Fibroblast of villous mesenchyme (primary cell): Measurements from ENCODE around the gene ADRM1. TPM values are rescaled to one million over a fixed set of nuclear protein-coding genes. Genes with fewer than 3 reads are reported as not detected.

ENCODE experiments used
- DNase-seq: peaks from one replicate; pipeline ENCODE4 v3.0.0-alpha.2; 2010; ENCODE audit warnings: low read depth
- H3K4me3 ChIP-seq: 2 replicates; pipeline ENCODE4 v1.5.1; 2011; ENCODE audit warnings: low read depth, mild to moderate bottlenecking, low read length
- CTCF ChIP-seq: IDR thresholded peaks from 2 replicates; pipeline ENCODE4 v1.5.1; 2012; ENCODE audit warnings: low read depth, mild to moderate bottlenecking, low read length; ENCODE audit not compliant: insufficient read depth
- total RNA-seq: library from RNA; depleted of rRNA; stranded (reverse); fragments of >200 nt; gene quantifications from 2 replicates; pipeline ENCODE4 v1.2.3, GENCODE V29; 2012

The ADRM1 gene
- total RNA-seq, 1 donor: 111 TPM

DNA sequence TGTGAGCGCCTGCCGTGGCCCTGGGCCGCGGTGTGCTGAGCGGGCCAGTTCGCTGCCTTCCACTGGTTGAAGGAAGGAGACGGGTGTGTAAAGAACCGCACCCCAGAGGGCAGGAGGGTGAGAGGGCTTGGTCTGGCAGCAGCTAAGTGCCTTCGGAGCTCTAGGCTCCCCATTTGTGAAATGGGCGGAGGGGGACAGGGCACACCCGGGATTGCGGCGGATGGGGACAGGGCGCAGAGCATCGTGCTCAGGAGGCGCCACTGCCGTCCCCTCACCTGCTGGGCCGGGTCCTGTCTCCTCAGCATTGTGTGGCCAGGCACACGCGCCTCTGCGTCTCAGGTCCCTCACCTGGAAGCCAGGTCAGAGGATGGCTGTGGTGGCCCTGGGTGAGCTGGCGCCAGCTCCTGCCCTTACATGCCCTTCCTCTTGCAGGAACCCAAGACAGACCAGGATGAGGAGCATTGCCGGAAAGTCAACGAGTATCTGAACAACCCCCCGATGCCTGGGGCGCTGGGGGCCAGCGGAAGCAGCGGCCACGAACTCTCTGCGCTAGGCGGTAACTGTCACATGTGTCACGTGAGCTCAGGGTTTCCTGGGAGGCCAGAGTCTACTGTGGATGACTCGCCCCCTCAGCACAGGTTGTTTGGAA lies 3.1 kb downstream of the ADRM1 start:
- no peak overlapping the region for H3K4me3 ChIP-seq
- no peak for DNase-seq
- TF ChIP-seq CTCF: no peak

DNA sequence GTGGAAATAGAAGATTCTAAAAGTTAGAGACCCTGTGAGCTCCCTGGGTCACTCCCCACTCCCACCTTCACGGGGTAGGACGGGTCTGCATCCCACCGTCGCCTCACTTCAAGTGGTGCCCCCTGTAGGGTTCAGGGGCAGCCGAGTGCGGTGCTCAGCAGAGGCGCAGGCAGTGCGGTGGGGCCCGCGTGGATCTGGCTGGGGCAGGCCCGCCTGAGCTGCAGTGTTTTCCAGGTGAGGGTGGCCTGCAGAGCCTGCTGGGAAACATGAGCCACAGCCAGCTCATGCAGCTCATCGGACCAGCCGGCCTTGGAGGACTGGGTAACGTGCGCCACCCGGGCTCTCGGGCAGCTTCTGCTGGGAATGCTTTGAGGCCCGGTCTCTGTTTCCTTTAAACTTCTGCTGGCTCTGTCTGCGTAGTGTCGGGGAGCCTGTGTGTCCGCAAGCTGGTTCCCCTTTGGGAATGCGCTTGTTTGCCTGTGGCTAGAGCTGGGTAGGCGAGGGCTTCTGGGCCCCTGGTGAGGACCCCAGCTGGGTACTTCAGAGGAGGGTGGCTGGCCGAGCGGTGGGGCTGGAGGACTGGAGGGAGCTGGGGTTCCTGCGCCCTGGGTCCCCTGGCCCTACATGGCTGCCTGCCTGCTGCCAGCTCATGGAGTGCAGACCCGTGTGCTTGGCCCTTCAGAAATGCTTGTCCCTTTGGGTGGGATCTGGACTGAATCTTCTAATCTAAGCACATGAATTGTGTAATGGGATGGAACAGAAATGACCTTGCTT lies 3.8 kb downstream of the ADRM1 start:
- no peak for TF ChIP-seq CTCF
- H3K4me3 ChIP-seq: no peak overlapping the region
- DNase-seq: no peak

DNA sequence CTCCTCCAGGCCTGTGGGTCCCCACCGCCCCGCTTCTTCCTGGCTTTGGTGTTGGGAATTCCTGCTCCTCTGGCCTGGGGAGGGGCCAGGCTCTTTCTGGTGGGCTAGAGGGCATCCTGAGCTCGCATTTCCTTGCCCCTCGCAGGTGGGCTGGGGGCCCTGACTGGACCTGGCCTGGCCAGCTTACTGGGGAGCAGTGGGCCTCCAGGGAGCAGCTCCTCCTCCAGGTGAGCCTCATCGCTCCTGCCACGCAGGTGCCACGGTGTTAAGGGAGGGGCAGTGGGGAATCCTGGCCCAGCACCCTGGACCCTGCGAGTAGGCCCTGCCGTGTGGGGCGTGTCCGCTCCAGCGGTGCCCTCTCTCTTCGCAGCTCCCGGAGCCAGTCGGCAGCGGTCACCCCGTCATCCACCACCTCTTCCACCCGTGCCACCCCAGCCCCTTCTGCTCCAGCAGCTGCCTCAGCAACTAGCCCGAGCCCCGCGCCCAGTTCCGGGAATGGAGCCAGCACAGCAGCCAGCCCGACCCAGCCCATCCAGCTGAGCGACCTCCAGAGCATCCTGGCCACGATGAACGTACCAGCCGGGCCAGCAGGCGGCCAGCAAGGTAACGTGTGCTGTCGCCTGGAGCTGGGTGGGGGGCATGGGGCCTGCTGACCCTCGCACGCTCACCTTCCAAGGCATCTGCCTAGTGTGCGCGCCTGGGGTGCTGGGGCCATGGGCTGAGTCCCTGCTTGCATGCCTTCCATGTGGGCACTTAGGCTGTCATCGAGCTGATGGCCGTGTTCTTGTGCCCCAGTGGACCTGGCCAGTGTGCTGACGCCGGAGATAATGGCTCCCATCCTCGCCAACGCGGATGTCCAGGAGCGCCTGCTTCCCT lies 4.7 kb downstream of the ADRM1 start:
- no peak for TF ChIP-seq CTCF
- no peak overlapping the region for H3K4me3 ChIP-seq
- no peak for DNase-seq

GRCh38 chr20:62308102-62308822 lies 5.5 kb downstream of the ADRM1 start:
- no peak overlapping the region for H3K4me3 ChIP-seq
- no peak for TF ChIP-seq CTCF
- no peak for DNase-seq

DNA sequence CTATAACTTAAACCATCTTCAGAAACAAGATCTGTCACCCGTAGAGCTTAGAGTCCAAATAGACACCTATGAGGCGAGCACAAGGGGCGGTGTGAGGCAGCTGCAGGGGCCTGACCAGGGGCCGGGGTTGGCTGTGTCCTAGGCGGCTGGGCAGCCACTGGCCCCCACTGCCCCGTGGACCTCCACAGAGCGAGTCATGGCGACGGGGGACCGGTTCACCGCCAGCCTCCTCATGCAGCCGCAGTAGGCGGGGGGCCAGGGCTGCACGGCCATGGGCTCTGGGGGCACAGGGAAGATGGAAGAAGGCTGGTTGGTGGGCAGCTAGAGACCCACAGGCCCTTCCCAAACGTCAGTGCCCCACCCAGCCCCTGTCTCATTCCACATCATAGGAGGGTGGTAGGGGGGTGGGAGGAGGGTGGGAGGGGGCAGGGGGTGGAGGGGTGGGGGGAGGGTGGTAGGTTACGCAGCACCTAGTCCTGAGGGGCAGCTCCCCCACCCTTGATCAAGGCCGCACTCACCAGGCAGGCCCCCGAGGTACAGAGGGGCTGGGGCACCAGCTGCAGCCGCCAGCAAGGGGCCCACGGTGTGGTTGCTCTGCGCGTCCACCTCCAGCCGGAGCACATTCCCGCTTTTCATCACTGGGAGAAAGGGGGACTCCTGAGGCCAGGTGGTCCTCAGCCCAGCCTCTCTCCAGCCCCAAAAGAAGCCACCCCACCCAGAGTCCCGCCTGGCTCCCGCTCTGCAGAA lies 6.6 kb downstream of the ADRM1 start:
- DNase-seq: no peak
- no peak overlapping the region for H3K4me3 ChIP-seq
- TF ChIP-seq CTCF: no peak
